Caki2 (cell line): ENCODE measurements around the gene RITA1. TPM values are rescaled to one million over a fixed set of nuclear protein-coding genes. Genes with fewer than 3 reads are reported as not detected.
A peak's percentile ranks its signal among the peaks of the same experiment; 100 is the strongest.

ENCODE experiments used
- DNase-seq: peaks from one replicate; pipeline ENCODE4 v3.0.0-alpha.2; 2015; ENCODE audit warnings: low read depth
- in situ Hi-C: cut with HindIII; loops from 2 replicates; pipeline ENCODE4 v1.10.0; 2016; ENCODE audit warnings: low sequenced_read_pairs, low pct_unique_long_range_greater_than_20kb, mixed read lengths
- total RNA-seq: library from RNA; depleted of rRNA; stranded (reverse); fragments of >200 nt; shearing (Covaris generic); gene quantifications from 2 replicates; pipeline ENCODE4 v1.2.3, GENCODE V29; 2014; ENCODE audit warnings: low replicate concordance

RITA1 gene
- total RNA-seq, 1 experiment from 2014 or later: 37.1 TPM

- in situ Hi-C loops: no loop called here
- no peak for DNase-seq
These were observed 33.2 kb upstream of the RITA1 start for GRCh38 chr12:113152196-113152834.

- DNase-seq: peak; percentile 79
- in situ Hi-C loops: no loop called here
These were observed 32.4 kb upstream of the RITA1 start for GRCh38 chr12:113152835-113153814.

GRCh38 chr12:113154351-113154973 lies 31.1 kb upstream of the RITA1 start:
- in situ Hi-C loops: no loop called here
- DNase-seq: no peak

- in situ Hi-C loops: no loop called here
- no peak for DNase-seq
These were observed 30.5 kb upstream of the RITA1 start for GRCh38 chr12:113155060-113155459.

- DNase-seq: no peak
- in situ Hi-C loops: no loop called here
These were observed 29.9 kb upstream of the RITA1 start for GRCh38 chr12:113155646-113156045.

- in situ Hi-C loops: no loop called here
- DNase-seq: no peak
These were observed 28.2 kb upstream of the RITA1 start for GRCh38 chr12:113157218-113157859.

- in situ Hi-C loops: no loop called here
- no peak for DNase-seq
These were observed 26.9 kb upstream of the RITA1 start for GRCh38 chr12:113158439-113159203.

- in situ Hi-C loops: no loop called here
- no peak for DNase-seq
These were observed 25.6 kb upstream of the RITA1 start for GRCh38 chr12:113159937-113160336.

GRCh38 chr12:113161415-113162016 lies 24.0 kb upstream of the RITA1 start:
- peak; percentile 91 for DNase-seq
- in situ Hi-C loops: no loop called here

GRCh38 chr12:113162102-113163029 lies 23.2 kb upstream of the RITA1 start:
- in situ Hi-C loops: no loop called here
- no peak for DNase-seq

GRCh38 chr12:113163030-113163360 lies 22.5 kb upstream of the RITA1 start:
- DNase-seq: no peak
- in situ Hi-C loops: no loop called here

- DNase-seq: no peak
- in situ Hi-C loops: no loop called here
These were observed 21.5 kb upstream of the RITA1 start for GRCh38 chr12:113164014-113164413.

- in situ Hi-C loops: no loop called here
These were observed 19.7 kb upstream of the RITA1 start for GRCh38 chr12:113165521-113166450.

GRCh38 chr12:113167868-113168267 lies 17.7 kb upstream of the RITA1 start:
- no peak for DNase-seq
- in situ Hi-C loops: no loop called here

More at GRCh38 chr12:113165521-113166450, 19.7 kb upstream of the RITA1 start:
- DNase-seq: no peak

- in situ Hi-C loops: no loop called here
- DNase-seq: no peak
These were observed 15.8 kb upstream of the RITA1 start for GRCh38 chr12:113169697-113170096.

GRCh38 chr12:113170457-113170856 lies 15.1 kb upstream of the RITA1 start:
- in situ Hi-C loops: no loop called here
- no peak for DNase-seq
